A673 (cell line): ENCODE results near the gene SDK1. TPM values are rescaled to one million over a fixed set of nuclear protein-coding genes. Genes with fewer than 3 reads are reported as not detected.

Experiments used
- BruUV-seq: library from RNA; stranded (reverse); fragments of 400-500 nt; replicated peaks from 2 replicates; lab custom pipeline; 2021; lab: Mats Ljungman, UMichigan
- CTCF ChIA-PET: fragments of 300-600 bp; sonication (Branson Sonifier 250); formaldehyde crosslinking; loops from one replicate; lab custom pipeline; 2022; ENCODE audit warnings: antibody characterized with exemption; lab: Charles Lee
- POLR2A ChIA-PET: fragments of 300-600 bp; sonication (Branson Sonifier 250); formaldehyde crosslinking; loops from one replicate; lab custom pipeline; 2022; ENCODE audit warnings: antibody characterized with exemption; ENCODE audit not compliant: low non-redundant PET; lab: Charles Lee
- DNase-seq: peaks from one replicate; pipeline ENCODE4 v3.0.0-alpha.2; 2015; ENCODE audit warnings: low spot score
- H3K27ac ChIP-seq: fragments of 200-600 bp; sonication (generic); 2 replicates; pipeline ENCODE4 v1.5.1; 2016; ENCODE audit warnings: mixed run types, low read depth, mild to moderate bottlenecking, mixed read lengths, antibody characterized with exemption, low read length; ENCODE audit not compliant: poor library complexity, severe bottlenecking
- H3K27me3 ChIP-seq: fragments of 200-600 bp; sonication (generic); replicated peaks from 2 replicates; pipeline ENCODE4 v1.6.1; 2017; ENCODE audit warnings: mixed run types, low read depth, mild to moderate bottlenecking, mixed read lengths, antibody characterized with exemption, low read length; ENCODE audit not compliant: insufficient read depth, poor library complexity
- H3K36me3 ChIP-seq: fragments of 200-600 bp; sonication (generic); 2 replicates; pipeline ENCODE4 v1.6.1; 2016; ENCODE audit warnings: mixed run types, mild to moderate bottlenecking, mixed read lengths, antibody characterized with exemption, low read length; ENCODE audit not compliant: insufficient read depth, poor library complexity, severe bottlenecking
- H3K4me1 ChIP-seq: fragments of 200-600 bp; sonication (generic); 2 replicates; pipeline ENCODE4 v1.6.1; 2017; ENCODE audit warnings: mixed run types, mild to moderate bottlenecking, mixed read lengths, antibody characterized with exemption, low read length; ENCODE audit not compliant: insufficient read depth, poor library complexity, severe bottlenecking
- H3K4me3 ChIP-seq: fragments of 200-600 bp; sonication (generic); 2 replicates; pipeline ENCODE4 v1.5.1; 2016; ENCODE audit warnings: low read depth, mixed run types, mild to moderate bottlenecking, mixed read lengths, low read length; ENCODE audit not compliant: poor library complexity, severe bottlenecking
- H3K9me3 ChIP-seq: fragments of 200-600 bp; sonication (generic); 2 replicates; pipeline ENCODE4 v1.6.1; 2016; ENCODE audit warnings: mixed run types, low read depth, mild to moderate bottlenecking, mixed read lengths, antibody characterized with exemption, low read length; ENCODE audit not compliant: poor library complexity, severe bottlenecking
- CTCF ChIP-seq: fragments of 300-800, 200-600 bp; sonication (generic); conservative IDR thresholded peaks from 2 replicates; pipeline ENCODE4 v1.5.1; 2017; ENCODE audit warnings: low read depth, mild to moderate bottlenecking, antibody characterized with exemption, low read length, moderate library complexity, mixed read lengths
- EZH2 ChIP-seq: fragments of 200-600 bp; sonication (generic); IDR thresholded peaks from 2 replicates; pipeline ENCODE4 v1.6.1; 2017; ENCODE audit warnings: borderline replicate concordance, low read depth, mild to moderate bottlenecking, mixed read lengths, antibody characterized with exemption, low read length; ENCODE audit not compliant: poor library complexity, severe bottlenecking
- intact Hi-C: fragments of 100-400 bp; cut with micrococcal nuclease; formaldehyde crosslinking; loops from one replicate; pipeline ENCODE4 v1.10.0; 2022; ENCODE audit not compliant: unreplicated experiment
- total RNA-seq: library from RNA; stranded (reverse); gene quantifications from 2 replicates; pipeline ENCODE4 v1.2.3, GENCODE V29; 2021

Gene SDK1
- total RNA-seq, 1 experiment from 2014 or later = 14.7 TPM

GRCh38 chr7:4230352-4230751 lies 929.3 kb downstream of the SDK1 start:
- DNase-seq = no peak
- CTCF ChIA-PET = no interaction called here
- no peak overlapping the region for H3K4me3 ChIP-seq
- peaks cover 3% of the 10 kb centered on the region for H3K4me1 ChIP-seq
- intact Hi-C loops = no loop called here
- POLR2A ChIA-PET = no interaction called here
- H3K9me3 ChIP-seq = no peaks in the 10 kb centered on the region
- BruUV-seq = no TSS peak
- H3K36me3 ChIP-seq = no peaks in the 10 kb centered on the region
- no peaks in the 10 kb centered on the region for H3K27me3 ChIP-seq
- TF ChIP-seq EZH2 = no peak
- no peak for TF ChIP-seq CTCF
- no peak overlapping the region for H3K27ac ChIP-seq

- Histone ChIP-seq H3K4me1 (no peaks in the 10 kb centered on the region), H3K36me3 (no peaks in the 10 kb centered on the region), H3K4me3 (no peak overlapping the region), H3K9me3 (no peaks in the 10 kb centered on the region), H3K27ac (no peak overlapping the region), H3K27me3 (no peaks in the 10 kb centered on the region)
- intact Hi-C loops = no loop called here
- no TSS peak for BruUV-seq
- ChIA-PET CTCF (no interaction called here), POLR2A (no interaction called here)
- no peak for DNase-seq
- TF ChIP-seq CTCF = no peak
- no peak for TF ChIP-seq EZH2
These were observed 932.1 kb downstream of the SDK1 start for GRCh38 chr7:4233146-4233545.

GRCh38 chr7:4233621-4234497 lies 932.8 kb downstream of the SDK1 start:
- TF ChIP-seq CTCF = no peak
- no peak for TF ChIP-seq EZH2
- no TSS peak for BruUV-seq
- no peak for DNase-seq
- Histone ChIP-seq H3K36me3 (no peaks in the 10 kb centered on the region), H3K9me3 (no peaks in the 10 kb centered on the region), H3K4me3 (no peak overlapping the region), H3K4me1 (no peaks in the 10 kb centered on the region), H3K27ac (no peak overlapping the region), H3K27me3 (no peaks in the 10 kb centered on the region)
- intact Hi-C loops = no loop called here
- POLR2A ChIA-PET = no interaction called here
- CTCF ChIA-PET = no interaction called here
